GF-D8 (cell line): Measurements from ENCODE around the gene IRF2BP2.

Source experiments
- DNase-seq: peaks from one replicate; lab custom pipeline; 2025; lab: John Stamatoyannopoulos, UW

Gene IRF2BP2

GRCh38 chr1:234582681-234583301 is 27.2 kb downstream of the IRF2BP2 start:
- no peak for DNase-seq

- no peak for DNase-seq
These were observed 27.8 kb downstream of the IRF2BP2 start for GRCh38 chr1:234582186-234582585.

DNA sequence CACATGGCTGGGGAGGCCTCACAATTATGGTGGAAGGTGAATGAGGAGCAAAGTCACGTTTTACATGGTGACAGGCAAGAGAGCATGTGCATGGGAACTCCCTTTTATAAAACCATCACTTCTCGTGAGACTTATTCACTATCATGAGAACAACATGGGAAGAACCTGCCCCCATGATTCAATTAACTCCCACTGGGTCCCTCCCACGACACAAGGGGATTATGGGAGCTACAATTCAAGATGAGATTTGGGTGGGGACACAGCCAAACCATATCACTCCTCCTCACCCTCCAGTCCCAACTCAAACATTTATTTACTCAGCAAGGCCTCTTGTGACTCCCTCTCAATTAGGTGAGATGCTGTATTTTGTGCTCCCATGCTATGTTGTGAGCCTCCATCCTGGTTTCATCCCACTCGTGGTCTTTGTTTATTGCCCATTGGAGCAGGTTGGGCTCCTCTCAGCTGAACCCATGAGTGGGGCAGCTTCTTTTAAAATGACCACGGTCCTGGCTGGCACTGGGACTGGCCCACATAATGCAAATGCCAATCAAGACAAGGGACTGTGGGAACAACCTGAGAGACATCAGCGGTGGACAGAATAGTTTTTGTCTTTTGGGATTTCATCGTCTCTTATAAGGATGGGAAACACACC is 28.8 kb downstream of the IRF2BP2 start:
- DNase-seq: no peak

- DNase-seq: peak; percentile 56
These were observed 30.0 kb downstream of the IRF2BP2 start for GRCh38 chr1:234579967-234580366.

DNA sequence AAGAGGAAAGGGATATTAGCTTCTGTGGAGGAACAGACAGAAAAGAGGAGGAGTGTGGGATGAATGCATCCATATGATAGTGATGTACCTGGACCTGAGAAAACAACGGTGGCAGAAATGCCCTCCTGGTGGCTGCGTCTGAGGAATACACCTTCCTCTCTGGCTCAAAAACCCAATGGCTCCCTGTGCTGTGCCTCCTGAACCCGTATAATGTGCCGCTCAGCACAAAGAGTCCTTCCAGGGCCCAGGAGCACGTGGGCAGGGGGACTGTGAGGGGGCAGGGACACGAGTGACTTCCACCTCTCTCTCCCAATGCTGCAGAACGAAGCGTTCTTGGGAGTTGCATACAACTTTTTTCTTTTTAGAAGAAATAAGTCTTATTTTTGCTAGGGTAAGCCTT is 31.2 kb downstream of the IRF2BP2 start:
- DNase-seq: no peak

DNA sequence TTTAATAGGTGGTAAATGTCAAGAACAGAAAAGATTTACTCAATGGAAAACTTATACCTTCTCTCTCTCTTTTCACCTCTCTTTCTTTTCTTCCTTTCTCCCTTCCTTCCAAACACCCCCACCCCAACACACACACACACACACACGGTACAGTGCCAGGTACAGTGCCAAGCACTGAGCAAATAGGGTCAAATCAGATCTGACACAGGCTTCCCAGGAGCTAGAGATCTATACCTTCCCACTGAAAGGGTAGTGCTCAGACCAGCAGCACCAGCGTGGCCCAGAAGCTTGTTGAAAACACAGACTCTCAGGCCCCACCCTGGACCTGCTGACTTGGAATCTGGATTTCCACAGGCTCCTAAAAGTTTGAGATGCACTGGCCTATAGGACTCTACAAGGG is 31.9 kb downstream of the IRF2BP2 start:
- DNase-seq: no peak

- DNase-seq: no peak
These were observed 36.2 kb downstream of the IRF2BP2 start for GRCh38 chr1:234573711-234574299.

DNA sequence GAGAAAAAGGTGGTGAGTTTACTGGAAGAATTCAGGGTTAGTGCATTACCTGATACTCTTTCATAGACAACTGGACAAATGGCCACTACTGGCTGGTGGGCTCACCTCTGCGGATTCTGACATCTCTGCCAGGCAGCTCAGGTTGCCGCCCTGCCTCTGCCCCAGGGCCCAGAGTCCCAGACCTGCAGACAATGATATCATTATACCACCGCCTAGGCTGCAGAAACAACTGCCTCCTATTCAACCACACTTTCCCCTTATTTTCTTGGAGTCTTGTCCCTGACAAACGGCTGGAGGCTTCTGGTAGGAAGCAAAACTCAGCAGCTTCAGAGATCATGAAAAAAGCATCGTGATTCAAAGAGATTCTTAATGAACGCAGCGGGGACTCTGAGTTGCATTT is 37.0 kb downstream of the IRF2BP2 start:
- no peak for DNase-seq

DNA sequence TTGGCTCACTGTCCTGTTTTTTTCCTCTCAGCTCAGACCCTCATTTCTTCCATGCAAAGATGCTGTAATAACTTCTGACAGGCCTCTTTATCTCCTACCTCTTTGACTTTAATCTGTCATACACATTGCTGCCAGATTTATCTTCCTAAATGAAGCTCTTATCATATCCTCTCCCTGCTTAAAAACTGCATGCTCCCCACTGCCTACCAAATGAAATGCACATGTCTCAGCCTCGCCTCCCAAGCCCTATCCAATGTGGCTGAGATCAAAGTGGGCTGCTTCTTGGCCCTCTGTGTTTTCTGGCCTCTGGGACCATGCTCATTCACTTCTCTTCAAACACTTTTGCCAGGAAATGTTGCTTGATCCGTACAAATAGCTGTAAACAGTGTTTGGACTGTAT is 38.3 kb downstream of the IRF2BP2 start:
- DNase-seq: no peak

DNA sequence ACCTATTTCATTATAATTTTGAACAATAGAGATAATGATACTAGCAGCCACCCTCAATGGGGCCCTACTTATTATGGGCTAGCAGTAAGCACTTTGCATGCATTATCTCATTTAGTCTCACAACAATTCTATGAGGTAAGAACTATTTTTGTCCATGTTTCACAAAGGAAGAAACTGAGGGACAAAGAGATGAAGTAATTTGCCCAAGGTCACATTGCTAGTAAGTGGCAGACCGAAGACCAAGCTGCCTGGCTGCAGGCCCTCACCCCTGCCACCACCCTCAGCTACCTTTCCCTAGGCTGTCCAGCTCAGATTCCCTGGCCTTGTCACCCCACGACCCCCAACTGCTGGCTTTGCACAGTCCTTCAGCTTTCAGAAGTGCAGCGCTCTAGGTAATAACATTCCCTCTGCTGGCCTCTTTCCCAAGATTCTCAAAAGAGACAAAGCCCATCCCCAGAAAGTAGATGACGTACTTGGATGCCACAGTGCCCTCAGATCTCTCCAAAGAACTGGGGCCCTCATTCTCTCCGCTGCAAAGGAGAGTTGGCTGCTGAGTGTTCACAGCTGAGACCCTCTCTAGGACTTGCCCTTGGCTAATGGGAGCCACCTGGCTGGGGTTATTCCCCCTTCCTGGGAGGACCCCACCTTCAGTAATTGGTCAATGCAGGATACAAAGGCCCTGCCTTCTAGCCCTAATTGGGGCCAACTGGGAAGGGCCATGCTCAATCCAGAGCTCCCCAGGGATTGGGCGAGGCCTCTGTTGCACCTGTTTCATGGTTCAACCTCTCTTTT is 39.5 kb downstream of the IRF2BP2 start:
- no peak for DNase-seq

DNA sequence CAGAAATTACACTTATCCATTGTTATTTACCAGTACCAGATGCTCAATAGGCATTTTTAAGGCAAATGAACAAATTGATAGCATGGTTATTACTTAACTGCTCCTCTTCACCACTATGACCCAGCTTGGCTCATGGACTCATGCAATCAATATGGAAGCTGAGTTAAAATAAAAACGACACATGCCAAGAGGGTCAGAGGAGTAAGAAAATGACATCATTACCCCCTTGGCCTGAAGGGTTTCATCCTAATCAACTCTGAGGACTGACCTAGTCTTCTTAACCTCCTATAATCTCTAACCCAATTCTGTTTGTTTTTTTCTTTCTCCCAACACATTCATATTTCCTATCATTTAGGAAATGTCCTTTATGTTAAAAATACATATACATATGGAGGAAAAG is 41.6 kb downstream of the IRF2BP2 start:
- DNase-seq: no peak

GRCh38 chr1:234565132-234565531 is 44.8 kb downstream of the IRF2BP2 start:
- no peak for DNase-seq

DNA sequence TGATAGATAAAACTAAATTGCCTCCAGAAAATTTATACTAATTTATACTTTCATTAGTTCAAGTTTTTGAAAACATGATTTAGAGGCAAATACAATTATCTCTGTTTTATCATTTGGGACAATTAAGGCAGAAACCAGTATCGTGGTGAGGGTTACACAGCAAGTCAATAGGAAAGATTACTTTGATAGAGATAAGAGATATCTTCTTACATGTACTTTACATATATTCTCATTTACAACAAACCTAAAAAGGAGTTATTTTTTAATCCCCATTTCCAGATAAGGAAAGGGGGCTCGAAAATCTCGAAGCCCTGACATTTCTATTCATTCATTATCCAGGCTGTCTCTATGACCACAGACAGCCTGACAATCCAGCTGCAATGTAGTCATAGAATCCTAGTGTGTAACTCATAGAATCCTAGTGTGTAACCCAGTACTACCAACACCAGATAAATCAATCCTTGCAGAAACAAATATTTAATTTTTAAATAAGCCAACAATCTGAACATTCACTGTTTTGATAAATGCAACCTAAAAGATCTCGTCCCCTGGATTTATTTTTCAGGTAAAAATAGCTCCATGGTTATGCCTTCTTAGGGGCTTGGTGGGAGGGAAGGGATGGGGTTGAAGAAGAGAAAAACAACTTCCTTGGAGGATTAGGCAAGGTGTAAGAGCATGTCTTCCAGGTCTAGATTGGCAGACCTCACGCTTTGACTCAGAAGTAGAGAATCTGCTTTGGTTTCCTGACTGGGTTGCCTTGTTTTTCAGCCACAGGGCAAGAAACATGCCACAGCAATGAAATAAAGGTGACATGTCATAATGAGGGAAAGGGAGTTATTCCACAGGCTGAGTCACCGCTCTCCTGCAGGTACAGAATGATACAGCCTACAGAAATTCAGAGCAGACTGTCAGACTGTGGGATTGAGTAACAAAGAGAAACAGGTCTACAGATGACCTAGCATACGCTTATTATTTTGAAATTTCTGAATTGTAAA is 45.6 kb downstream of the IRF2BP2 start:
- no peak for DNase-seq

- no peak for DNase-seq
These were observed 47.6 kb downstream of the IRF2BP2 start for GRCh38 chr1:234562334-234562733.

DNA sequence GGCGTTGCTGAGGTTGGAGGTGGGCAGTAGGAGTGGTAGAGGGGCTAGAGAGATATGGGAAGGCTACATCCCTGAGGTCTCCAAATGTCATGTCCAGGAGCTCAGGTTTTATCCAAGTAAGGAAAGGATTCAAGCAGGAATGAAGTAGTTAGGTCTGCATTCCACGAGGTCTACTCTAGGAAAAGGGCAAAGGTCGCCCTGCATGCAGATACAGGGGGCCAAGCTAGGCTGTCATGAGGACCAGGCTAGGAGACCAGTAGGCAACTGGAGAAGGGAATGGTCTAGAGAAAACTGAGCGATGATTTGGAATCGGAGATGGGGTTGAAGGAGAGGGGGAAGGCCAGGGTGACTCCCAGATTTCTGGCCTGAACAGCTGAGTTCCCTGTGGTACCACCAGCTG is 48.7 kb downstream of the IRF2BP2 start:
- DNase-seq: no peak

GRCh38 chr1:234559902-234560676 is 49.9 kb downstream of the IRF2BP2 start:
- no peak for DNase-seq

DNA sequence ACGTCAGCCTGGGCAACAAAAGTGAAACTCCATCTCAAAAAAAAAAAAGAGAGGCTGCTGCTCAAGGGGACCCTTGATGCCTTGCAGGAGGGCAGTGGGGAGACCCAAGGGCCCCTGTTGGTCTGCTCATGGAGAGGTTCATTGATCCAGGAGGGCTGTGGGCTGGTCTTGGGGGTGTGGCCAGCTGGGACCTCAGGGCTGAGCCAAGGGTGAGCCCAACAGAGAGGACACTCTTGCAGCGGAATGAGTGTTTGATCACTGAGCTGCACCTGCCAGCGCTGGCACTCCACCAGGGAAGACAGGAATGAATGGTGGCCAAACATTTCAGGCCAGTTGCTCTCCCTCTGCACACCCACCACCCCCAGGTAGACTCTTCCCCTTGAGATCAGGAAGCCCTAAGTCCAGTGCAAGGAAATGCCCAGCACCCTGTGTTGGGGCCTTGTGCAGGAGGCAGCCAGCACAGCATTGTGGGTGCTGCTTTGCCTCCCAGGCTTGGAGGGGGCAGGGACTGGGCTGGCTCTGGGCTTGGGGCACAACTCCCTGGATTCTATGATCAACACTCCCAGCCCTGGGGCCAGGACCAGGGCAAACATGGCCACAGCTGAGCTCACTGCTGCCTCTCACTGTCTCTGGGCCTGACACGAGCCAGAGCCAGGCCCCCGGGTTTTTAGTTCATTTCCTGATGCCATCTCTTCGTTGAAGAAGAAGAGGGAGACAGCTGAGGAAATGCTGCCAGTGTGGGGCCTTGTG is 50.7 kb downstream of the IRF2BP2 start:
- DNase-seq: no peak

- DNase-seq: peak; percentile 97
These were observed 51.6 kb downstream of the IRF2BP2 start for GRCh38 chr1:234558330-234558836.

- no peak for DNase-seq
These were observed 53.6 kb downstream of the IRF2BP2 start for GRCh38 chr1:234556245-234556943.
